Esophagus squamous epithelium (tissue), 5 donors: ENCODE results near the gene SPG11. TPM values are rescaled to one million over a fixed set of nuclear protein-coding genes. Genes with fewer than 3 reads are reported as not detected.
A peak's percentile ranks its signal among the peaks of the same experiment; 100 is the strongest.

Experiments
- DNase-seq: peaks from one replicate; lab custom pipeline; 2025; lab: John Stamatoyannopoulos, UW
- H3K27ac ChIP-seq, 4 donors: fragments of 200-600 bp; sonication (generic); one replicate each; pipeline ENCODE4 v1.5.1; 2016 to 2019; ENCODE audit warnings: mild to moderate bottlenecking in 1 of 4
- H3K27me3 ChIP-seq, 4 donors: fragments of 200-600 bp; sonication (generic); 1 replicate in 3 of 4; 2 replicates in 1 of 4; pipeline versions ENCODE4 v1.5.1 to v1.6.0; 2017 to 2021; ENCODE audit warnings: antibody characterized with exemption in 1 of 4
- H3K36me3 ChIP-seq, 3 donors: fragments of 200-600 bp; sonication (generic); one replicate each; pipeline ENCODE4 v1.5.1; 2016 to 2019
- H3K4me1 ChIP-seq, 3 donors: fragments of 200-600 bp; sonication (generic); one replicate each; pipeline ENCODE4 v1.5.1; 2017 to 2019
- H3K4me3 ChIP-seq, 4 donors: fragments of 200-600 bp; sonication (generic); 1 replicate in 3 of 4; 2 replicates in 1 of 4; pipeline ENCODE4 v1.5.1; 2016 to 2019; ENCODE audit warnings: mild to moderate bottlenecking in 2 of 4, moderate library complexity in 1 of 4
- H3K9me3 ChIP-seq, 3 donors: fragments of 200-600 bp; sonication (generic); one replicate each; pipeline ENCODE4 v1.5.1; 2016 to 2019
- CTCF ChIP-seq, 6 experiments: fragments of 450-650 bp in 4 of 6; fragments of 200-600 bp in 2 of 6; sonication (generic) in 2 of 6; IDR thresholded peaks; one replicate each; pipeline ENCODE4 v1.5.1; 2016 to 2019; ENCODE audit warnings: antibody characterized with exemption in 6 of 6, mild to moderate bottlenecking in 4 of 6, moderate library complexity in 4 of 6
- POLR2A ChIP-seq, 4 donors: fragments of 450-650 bp; IDR thresholded peaks; one replicate each; pipeline ENCODE4 v1.6.1; 2017; ENCODE audit warnings: antibody characterized with exemption in 4 of 4, mild to moderate bottlenecking in 4 of 4, moderate library complexity in 3 of 4
- WGBS, 2 donors: methylation state at CpG; one replicate each; pipeline ENCODE4 v1.1.5; 2018; 5-methylcytosine and 5-hydroxymethylcytosine counted together
- intact Hi-C: fragments of 100-400 bp; cut with DNase I; formaldehyde crosslinking; loops from one replicate; pipeline ENCODE4 v1.15.0; 2022
- total RNA-seq, 4 donors: library from RNA; depleted of rRNA; stranded (reverse); fragments of >200 nt; gene quantifications; one replicate each; pipeline ENCODE4 v1.1.0, GENCODE V29; 2016
- donor health status: DM: yes; HTN: yes; CAD: no.

The SPG11 gene
- total RNA-seq, 4 donors from 2014 or later = 43.9 to 84.3 (median 50.0) TPM

GRCh38 chr15:44616974-44617373 is 46.5 kb downstream of the SPG11 start:
- Histone ChIP-seq H3K9me3 (no peaks in the 10 kb centered on the region), H3K27ac (no peak overlapping the region), H3K4me1 (no peaks in the 10 kb centered on the region), H3K36me3 (peaks cover 0 to 100% (median 31%) of the 10 kb centered on the region in 3 donors), H3K4me3 (no peak overlapping the region), H3K27me3 (no peaks in the 10 kb centered on the region)
- intact Hi-C loops = no loop called here
- no peak for DNase-seq
- TF ChIP-seq CTCF (IDR thresholded peaks at IDR 0.05) (no peak), POLR2A (IDR thresholded peaks at IDR 0.05) (no peak)
- WGBS, 2 donors = 73 to 94% methylated on average over 2 of the region's 2 CpGs

DNA sequence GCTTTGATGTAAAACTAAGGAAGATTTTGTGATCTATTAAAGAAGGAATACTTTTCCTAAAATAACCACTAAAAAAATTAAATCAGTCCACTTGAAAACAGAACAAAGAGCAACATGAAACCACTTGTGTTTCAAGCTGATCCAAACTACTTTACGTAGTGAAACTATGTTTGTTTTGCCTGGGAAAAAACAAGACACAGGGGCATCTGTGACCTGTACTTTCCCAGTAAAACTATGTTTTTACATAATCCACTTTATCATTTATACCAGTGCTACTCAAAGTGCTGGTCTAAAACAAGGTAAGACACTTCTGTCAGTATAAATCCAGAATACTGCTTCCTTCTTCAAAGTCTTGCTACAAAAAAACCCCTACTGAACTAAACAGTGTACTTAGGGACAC is 56.7 kb downstream of the SPG11 start:
- no peak overlapping the region for H3K27ac ChIP-seq
- intact Hi-C loops = no loop called here
- no peak overlapping the region for H3K4me3 ChIP-seq
- H3K9me3 ChIP-seq = no peaks in the 10 kb centered on the region
- peaks cover 0 to 99% (median 21%) of the 10 kb centered on the region in 3 donors for H3K36me3 ChIP-seq
- no peak for DNase-seq
- TF ChIP-seq POLR2A (IDR thresholded peaks at IDR 0.05) = no peak
- WGBS, 2 donors = 89 to 95% methylated on average over 1 of the region's 1 CpG
- no peaks in the 10 kb centered on the region for H3K27me3 ChIP-seq
- no peaks in the 10 kb centered on the region for H3K4me1 ChIP-seq

- no peak overlapping the region for H3K27ac ChIP-seq
- no peaks in the 10 kb centered on the region for H3K9me3 ChIP-seq
- no peaks in the 10 kb centered on the region for H3K4me1 ChIP-seq
- H3K4me3 ChIP-seq = no peak overlapping the region
- H3K27me3 ChIP-seq = no peaks in the 10 kb centered on the region
- H3K36me3 ChIP-seq = peaks cover 0 to 100% (median 34%) of the 10 kb centered on the region in 3 donors
- 97 to 100% methylated on average over 2 of the region's 2 CpGs for WGBS, 2 donors
- TF ChIP-seq POLR2A (IDR thresholded peaks at IDR 0.05) (no peak), CTCF (IDR thresholded peaks at IDR 0.05) (no peak)
- intact Hi-C loops = no loop called here
- no peak for DNase-seq
Observed at GRCh38 chr15:44603126-44603525, 60.3 kb downstream of the SPG11 start.

GRCh38 chr15:44598892-44599291 is 64.6 kb downstream of the SPG11 start:
- TF ChIP-seq CTCF (IDR thresholded peaks at IDR 0.05) (no peak), POLR2A (IDR thresholded peaks at IDR 0.05) (no peak)
- H3K27ac ChIP-seq = peak overlapping the region in 2 of 4 donors; percentile 26 to 37
- intact Hi-C loops = no loop called here
- H3K9me3 ChIP-seq = no peaks in the 10 kb centered on the region
- no peaks in the 10 kb centered on the region for H3K27me3 ChIP-seq
- H3K4me1 ChIP-seq = no peaks in the 10 kb centered on the region
- DNase-seq = no peak
- H3K4me3 ChIP-seq = no peak overlapping the region
- 70 to 77% methylated on average over 5 of the region's 5 CpGs for WGBS, 2 donors
- peaks cover 4 to 100% (median 49%) of the 10 kb centered on the region in 3 donors for H3K36me3 ChIP-seq

GRCh38 chr15:44598066-44598465 is 65.4 kb downstream of the SPG11 start:
- no peaks in the 10 kb centered on the region for H3K27me3 ChIP-seq
- no peak for TF ChIP-seq CTCF (IDR thresholded peaks at IDR 0.05)
- TF ChIP-seq POLR2A (IDR thresholded peaks at IDR 0.05) = no peak
- DNase-seq = no peak
- no peak overlapping the region for H3K4me3 ChIP-seq
- peak overlapping the region in 1 of 4 donors; percentile 26 for H3K27ac ChIP-seq
- 71 to 82% methylated on average over 1 of the region's 1 CpG for WGBS, 2 donors
- H3K9me3 ChIP-seq = no peaks in the 10 kb centered on the region
- intact Hi-C loops = no loop called here
- H3K4me1 ChIP-seq = peaks cover 0 to 8% (median 0%) of the 10 kb centered on the region in 3 donors
- H3K36me3 ChIP-seq = peaks cover 4 to 100% (median 57%) of the 10 kb centered on the region in 3 donors
